OCI-LY7 (cell line): ENCODE data around the gene CAPRIN2.

Experiments
- EZH2phosphoT487 ChIP-seq: fragments of 200-600 bp; sonication (generic); IDR thresholded peaks from 2 replicates; pipeline ENCODE4 v1.6.1; 2018; ENCODE audit warnings: low read depth, borderline replicate concordance, mild to moderate bottlenecking, mixed run types, antibody characterized with exemption, low read length, moderate library complexity, mixed read lengths
- TF ChIP-seq, protein P1 (sequence below): fragments of 200-600 bp; sonication (generic); conservative IDR thresholded peaks from 2 replicates; pipeline ENCODE4 v1.5.1; 2014; ENCODE audit warnings: mild to moderate bottlenecking, antibody characterized with exemption, low read length, moderate library complexity, mixed read lengths

- TF ChIP-seq EZH2phosphoT487: no peak
- TF ChIP-seq, protein P1, sequence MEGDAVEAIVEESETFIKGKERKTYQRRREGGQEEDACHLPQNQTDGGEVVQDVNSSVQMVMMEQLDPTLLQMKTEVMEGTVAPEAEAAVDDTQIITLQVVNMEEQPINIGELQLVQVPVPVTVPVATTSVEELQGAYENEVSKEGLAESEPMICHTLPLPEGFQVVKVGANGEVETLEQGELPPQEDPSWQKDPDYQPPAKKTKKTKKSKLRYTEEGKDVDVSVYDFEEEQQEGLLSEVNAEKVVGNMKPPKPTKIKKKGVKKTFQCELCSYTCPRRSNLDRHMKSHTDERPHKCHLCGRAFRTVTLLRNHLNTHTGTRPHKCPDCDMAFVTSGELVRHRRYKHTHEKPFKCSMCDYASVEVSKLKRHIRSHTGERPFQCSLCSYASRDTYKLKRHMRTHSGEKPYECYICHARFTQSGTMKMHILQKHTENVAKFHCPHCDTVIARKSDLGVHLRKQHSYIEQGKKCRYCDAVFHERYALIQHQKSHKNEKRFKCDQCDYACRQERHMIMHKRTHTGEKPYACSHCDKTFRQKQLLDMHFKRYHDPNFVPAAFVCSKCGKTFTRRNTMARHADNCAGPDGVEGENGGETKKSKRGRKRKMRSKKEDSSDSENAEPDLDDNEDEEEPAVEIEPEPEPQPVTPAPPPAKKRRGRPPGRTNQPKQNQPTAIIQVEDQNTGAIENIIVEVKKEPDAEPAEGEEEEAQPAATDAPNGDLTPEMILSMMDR: no peak
These were observed 58.3 kb downstream of the CAPRIN2 start for GRCh38 chr12:30696486-30696885.
